ENCODE results near the gene PITPNC1.
"Not testable (repeated sequence)": the region's sequence is repeated elsewhere in the genome, so short reads cannot be mapped to it uniquely, and the experiment has no call there.

Gene PITPNC1

DNA sequence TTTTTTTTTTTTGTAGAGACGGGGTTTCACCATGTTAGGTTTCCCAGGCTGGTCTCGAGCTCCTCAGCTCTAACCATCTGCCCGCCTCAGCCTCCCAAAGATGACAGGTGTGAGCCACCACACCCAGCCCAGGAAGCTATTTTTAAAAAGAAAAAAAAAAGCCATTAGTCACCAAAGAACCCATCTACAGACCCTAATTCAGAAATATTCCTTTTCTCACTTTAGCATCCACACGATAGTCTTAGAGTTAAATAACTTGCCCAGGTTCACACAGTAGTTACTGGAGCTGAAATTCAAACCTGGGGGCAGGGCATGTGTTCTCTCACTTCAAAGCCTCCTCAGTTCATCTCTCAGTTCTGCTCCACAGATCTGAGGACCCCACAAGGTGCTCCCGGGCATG, 270.4 kb downstream of the PITPNC1 start:
- no peak for DNase-seq (ENCODE audit: low read depth in 3 of 3)

DNA sequence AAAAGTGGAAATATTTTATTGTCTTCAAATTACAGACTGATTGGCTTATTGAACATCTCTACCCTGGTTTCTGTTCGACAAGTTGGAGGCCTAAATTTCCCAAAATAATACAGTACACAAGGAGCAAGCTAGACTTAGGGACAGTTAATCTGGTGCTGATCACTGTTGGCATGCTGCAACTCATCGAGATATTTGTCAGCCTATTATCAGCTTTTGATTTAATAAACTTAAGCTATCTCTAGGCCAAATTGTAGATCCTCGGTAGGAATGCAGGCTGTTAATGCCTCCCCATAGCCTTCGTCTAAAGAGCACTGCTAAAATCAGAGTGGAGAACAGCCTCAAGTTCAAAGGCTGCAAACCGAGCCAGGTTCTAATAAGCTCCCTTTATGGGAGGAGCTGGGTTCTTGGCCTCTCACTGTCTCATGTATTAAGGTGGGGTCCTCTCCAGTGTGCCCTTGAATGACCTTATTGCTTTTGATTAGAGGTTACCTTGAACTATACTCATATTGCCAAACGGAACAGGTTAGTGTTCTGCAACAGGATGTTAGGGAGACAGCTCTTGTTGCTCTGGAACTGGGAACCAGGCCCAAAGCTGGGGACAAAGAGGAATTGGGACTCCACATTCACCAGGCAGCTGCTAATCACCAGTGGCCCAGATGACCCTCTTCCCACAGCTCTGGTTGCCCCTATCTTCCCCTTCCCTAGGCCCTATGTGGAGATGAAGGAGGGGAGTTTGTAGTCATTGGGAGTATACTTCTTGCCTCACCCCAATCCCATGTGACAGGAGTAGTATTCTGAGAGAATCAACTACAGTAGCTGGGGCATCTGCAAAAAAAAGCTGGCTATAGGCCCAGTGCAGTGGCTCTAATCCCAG, 271.2 kb downstream of the PITPNC1 start:
- DNase-seq (ENCODE audit: low read depth in 3 of 3): no peak

DNA sequence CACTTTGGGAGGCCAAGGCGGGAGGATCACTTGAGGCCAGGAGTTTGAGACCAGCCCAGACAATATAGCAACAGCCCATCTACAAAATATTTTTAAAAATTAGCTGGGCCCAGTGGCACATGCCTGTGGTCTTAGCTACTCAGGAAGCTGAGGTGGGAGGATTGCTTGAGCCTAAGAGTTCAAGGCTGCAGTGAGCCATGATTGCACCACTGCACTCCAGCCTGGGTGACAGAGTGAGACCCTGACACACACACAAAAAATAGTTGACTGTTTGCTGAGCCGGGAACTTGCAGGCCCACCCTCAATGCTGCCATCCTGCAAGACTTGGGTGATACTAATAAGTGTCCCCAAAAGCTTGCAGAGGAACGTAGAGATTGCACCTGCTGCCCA, 271.8 kb downstream of the PITPNC1 start:
- DNase-seq (ENCODE audit: low read depth in 3 of 3): not testable (repeated sequence)

DNA sequence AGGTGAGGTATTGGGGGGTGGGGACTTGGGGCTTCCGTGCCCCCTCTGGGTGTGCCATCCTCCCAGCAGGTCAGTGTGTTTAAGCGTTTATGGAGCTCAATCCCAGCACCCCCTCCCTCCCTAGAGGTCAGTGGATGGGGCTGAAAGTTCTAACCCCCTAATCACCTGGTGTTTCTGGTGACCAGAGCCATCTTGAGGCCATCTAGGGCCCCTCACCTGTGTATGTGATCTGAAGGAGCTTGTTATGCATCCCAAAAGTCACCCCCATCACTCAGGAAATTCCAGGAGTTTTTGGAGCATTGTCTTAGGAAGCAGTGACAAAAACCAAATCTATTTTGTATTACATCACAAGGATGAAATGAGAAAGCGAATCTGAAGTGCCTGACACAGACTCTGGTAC, 272.8 kb downstream of the PITPNC1 start:
- DNase-seq (ENCODE audit: low read depth in 3 of 3): no peak

DNA sequence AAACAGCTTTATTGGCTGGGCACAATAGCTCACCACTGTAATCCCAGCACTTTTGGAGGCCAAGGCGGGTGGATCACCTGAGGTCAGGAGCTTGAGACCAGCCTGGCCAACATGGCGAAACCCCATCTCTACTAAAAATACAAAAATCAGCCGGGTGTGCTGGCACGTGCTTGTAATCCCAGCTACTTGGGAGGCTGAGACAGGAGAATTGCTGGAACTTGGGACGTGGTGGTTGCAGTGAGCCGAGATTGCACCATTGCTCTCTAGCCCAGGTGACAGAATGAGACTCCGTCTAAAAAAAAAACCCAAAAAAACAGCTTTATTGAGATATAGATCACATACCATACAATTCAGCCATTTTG, 274.1 kb downstream of the PITPNC1 start:
- DNase-seq (ENCODE audit: low read depth in 3 of 3): not testable (repeated sequence)

DNA sequence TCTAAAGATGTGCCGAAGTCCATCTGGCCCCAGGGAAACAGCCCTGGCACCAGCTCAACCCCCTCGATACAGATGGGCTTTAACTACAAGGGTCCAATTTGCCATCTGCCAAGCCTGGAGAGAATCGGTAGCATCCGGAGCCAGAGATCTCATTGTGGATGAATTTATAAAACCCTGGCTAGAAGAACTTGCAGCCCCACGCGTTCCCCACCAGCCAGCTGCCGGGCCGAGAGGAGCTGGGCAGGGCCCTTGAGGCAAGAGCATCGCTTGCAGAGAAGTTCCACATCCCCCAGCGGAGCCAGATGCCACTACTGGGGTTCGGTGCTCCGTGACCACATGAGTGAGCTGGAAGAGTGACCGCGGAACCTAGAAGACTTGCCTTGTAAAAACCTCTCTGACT, 275.4 kb downstream of the PITPNC1 start:
- no peak for DNase-seq (ENCODE audit: low read depth in 3 of 3)

- DNase-seq (ENCODE audit: low read depth in 3 of 3): no peak
Measured at GRCh38 chr17:67655478-67656148, 278.5 kb downstream of the PITPNC1 start.

DNA sequence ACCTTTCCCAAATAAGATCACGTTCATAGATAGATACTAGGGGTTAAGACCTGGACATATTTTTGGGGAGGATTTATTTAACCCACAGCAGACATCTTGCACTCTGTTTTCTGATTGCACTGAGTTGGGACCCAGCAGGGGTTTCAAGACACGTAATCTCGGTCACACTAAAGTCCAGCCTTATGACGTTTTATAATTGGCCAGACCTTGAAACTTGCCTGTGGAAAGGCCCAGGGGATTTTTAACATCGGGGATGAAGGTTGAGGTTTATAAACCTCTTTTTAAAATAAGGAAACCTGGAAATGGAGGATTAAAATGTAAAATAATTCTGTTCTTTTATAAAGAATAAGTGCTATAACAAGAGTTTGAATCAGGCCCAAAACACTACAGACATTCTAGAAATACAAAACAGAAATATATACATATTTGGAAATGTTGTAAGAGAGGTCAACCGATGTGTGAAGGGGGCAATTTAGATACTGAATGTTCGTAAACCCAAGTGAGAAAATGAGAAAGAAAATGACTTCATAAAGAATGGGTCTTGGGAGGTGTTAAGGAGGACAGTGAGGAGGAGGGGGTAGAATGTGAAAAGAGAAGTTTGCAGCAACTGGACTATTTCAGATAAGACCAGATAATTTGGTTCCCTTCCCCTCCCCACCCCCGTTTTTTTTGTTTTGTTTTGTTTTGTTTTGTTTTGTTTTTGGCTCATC, 279.6 kb downstream of the PITPNC1 start:
- no peak for DNase-seq (ENCODE audit: low read depth in 3 of 3)

DNA sequence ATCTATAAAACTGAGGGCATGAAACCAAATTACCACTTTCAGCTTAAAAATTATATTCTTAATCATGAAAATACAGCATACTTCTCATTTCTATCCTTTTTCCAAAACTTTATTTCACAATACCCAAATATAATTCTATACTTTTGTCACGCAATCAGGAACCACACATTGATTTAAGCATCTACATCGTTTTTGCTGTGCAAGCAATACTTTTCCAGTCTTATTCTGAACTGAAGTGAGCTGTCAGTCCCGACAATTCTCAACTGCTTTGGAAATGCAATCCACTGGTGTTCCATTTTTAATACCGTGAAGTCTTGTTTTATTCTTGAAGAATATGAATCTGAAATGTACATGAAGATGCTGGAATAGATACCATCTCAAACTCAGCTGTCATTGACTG, 280.5 kb downstream of the PITPNC1 start:
- DNase-seq (ENCODE audit: low read depth in 3 of 3): no peak

DNA sequence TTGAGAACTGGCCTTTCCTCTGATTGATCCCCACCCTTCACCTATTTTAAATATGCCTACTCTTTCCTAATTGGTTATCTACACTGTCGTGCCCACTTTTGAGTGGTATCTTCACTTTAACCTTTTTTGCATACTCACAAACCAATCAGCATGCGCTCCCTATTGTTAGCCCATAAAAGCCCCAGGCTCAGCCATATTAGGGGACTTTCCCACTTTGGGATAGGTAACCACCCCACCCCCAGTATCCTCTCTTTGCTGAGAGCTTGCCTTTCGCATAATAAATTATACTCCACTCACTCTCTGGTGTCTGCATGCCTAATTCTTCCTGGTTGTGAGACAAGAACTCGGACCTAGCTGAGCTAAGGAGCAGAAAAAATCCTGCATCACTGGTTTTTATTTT, 281.2 kb downstream of the PITPNC1 start:
- DNase-seq (ENCODE audit: low read depth in 3 of 3): no peak

DNA sequence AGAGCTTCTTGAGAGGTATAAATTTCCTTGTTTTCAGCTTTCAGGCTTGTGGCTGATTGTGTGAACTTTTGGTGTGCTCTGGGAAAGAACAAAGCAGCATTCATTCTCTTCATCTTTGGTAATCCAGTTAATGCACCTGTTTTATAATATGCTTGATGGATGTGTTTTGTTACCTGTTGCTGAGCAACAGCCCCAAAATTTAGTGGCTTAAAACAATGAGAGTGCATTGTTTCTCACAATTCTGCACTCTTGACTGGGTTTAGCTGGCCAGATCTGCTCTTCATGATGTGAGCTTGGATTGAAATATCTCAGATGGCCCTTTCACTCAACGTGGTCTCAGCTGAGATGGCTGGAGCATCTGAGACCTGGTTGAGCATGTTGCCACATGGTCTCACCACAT, 281.9 kb downstream of the PITPNC1 start:
- DNase-seq (ENCODE audit: low read depth in 3 of 3): no peak

DNA sequence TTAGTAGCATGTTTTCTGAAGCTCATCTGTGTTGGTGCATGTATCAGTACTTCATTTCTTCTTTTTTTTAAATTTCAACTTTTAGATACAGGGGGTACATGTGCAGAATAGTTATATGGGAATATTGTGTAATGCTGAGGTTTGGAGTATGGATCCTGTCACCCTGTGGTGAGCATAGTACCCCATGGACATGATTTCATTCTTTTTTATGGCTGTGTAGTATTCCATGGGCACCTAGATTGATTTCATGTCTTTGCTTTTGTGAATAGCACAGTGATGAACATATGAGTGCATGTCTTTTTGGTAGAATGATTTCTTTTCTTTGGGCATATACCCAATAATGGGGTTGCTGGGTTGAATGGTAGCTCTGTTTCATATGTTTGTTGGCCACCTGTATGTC, 285.6 kb downstream of the PITPNC1 start:
- no peak for DNase-seq (ENCODE audit: low read depth in 3 of 3)

- no peak for DNase-seq (ENCODE audit: low read depth in 3 of 3)
Measured at GRCh38 chr17:67663457-67663856, 286.4 kb downstream of the PITPNC1 start.

DNA sequence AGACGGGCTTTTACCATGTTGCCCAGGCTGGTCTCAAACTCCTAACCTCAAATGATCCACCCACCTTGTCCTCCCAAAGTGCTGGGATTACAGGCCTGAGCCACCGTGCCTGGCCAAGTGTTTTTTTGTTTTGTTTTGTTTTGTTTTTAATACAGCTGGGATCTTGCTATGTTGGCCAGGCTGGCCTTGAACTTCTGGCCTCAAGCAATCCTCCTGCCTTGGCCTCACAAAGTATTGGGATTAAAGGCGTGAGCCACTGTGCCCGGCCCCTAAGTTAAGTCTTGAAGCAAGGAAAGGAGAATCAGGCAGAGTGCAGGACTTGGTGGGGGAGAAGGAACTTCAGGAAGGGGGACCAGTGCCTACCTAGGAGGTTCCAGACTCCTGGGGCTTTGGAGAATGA, 288.9 kb downstream of the PITPNC1 start:
- no peak for DNase-seq (ENCODE audit: low read depth in 3 of 3)

DNA sequence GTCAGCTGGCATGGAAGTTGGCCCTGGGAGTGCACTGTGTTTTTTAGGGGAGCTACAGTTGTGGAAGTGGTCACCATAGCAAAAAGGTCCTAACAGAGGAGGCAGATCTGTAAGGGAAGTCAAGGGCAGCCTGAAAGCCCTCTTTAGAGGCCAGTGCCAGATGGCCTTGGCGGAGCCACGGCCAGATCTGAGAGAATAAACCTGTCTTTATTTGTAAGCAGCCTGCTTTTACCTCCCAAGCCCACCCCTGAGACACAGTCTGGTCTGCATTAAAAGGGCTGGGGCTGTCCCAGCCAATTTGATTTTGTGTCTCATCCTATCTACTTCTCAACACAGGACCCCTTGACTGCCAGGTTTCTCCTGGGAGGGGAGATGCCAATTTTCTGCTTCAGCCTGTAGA, 289.6 kb downstream of the PITPNC1 start:
- DNase-seq (ENCODE audit: low read depth in 3 of 3): no peak

DNA sequence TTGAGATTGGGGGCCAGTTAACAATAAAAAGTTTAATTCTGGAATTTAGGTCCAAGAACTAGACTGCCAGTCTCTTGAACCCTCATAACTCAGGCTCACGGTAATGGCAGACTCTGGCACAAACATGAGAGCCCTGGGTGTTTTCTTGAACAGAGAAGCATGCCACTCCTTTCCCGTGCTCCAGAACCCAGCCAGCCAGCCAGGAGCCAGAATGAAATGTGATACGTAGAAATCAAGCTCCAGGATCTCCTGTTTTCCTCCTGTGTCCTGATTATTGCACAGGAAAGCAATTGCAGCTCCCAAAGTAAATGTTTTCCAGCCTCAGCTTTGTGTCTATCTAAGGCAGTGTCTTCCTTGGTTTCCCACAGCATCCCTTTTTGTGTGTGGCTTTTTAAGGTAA, 294.4 kb downstream of the PITPNC1 start:
- DNase-seq (ENCODE audit: low read depth in 3 of 3): no peak

DNA sequence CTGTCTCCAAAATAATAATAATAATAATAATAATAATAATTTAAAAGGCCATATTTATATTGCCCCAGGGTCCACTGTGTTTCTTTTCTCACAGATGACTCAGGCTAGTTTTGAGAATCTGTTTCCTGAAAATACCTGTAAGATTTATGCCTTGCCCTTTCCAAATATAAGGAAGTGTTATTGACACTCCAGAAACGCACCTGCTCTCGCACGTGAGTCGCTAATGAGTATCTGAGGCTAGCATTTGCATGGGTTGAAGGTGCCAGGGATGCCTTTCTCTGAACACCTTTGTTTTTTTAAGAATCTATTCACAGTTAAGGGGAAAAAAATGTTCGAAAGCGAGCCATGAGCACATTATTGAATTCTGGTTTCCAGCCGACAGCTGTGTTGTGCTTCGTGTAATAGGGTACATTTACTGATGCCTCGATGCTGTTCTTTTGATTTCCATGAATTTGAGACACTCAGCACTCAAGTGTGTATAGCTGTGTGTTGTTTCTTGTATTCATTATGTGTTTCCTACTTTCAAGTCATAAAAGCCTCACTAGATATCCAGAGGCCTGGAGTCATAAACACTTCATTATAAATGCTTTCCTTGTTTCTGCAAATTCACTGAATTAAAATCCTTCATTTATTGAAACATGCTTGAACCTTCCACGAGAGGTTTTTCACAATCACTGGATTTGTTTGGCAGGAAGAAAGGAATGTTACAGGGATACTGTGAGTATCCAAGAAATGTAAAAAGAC, 295.7 kb downstream of the PITPNC1 start:
- no peak for DNase-seq (ENCODE audit: low read depth in 3 of 3)

- no peak for DNase-seq (ENCODE audit: low read depth in 3 of 3)
Measured at GRCh38 chr17:67675481-67675880, 298.4 kb downstream of the PITPNC1 start.

DNA sequence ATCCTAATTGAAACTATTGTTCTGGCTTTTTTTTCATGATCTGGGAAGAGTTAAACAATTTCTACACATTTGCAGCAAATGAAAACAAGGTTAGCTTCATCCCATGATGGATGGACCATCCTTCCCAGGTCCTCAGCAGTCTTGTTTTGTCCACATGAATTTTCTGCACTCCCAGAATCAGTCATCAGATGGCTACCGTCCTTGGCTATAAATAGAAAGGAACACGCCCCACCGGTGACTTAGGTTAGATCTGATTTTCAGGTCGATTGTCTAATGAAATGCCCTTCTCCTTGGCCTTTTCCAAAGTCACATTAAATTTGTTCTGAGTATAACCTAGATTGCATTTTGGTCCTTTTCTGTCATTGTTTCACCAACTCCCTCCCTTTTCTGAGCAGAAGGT, 299.2 kb downstream of the PITPNC1 start:
- DNase-seq (ENCODE audit: low read depth in 3 of 3): no peak

DNA sequence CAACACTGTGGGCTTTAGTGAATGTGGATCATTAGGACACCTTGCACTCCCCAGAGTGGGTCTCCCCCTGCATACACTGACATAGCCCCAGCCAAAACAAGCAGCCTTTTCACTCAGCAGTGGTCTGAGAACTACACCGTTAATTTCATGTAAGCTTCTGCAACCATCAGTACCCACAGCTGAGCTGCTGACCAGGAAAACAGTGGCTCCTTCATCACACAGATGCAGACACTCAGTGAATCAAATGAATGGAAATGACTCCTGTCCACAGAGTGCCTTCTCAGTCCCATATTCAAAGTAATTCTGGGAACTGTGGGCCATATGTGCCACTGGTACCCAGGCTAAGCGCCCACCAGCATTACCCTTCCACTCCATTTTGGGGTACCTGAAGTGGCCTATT, 301.3 kb downstream of the PITPNC1 start:
- DNase-seq (ENCODE audit: low read depth in 3 of 3): no peak

GRCh38 chr17:67679225-67679624, 302.1 kb downstream of the PITPNC1 start:
- no peak for DNase-seq (ENCODE audit: low read depth in 3 of 3)

DNA sequence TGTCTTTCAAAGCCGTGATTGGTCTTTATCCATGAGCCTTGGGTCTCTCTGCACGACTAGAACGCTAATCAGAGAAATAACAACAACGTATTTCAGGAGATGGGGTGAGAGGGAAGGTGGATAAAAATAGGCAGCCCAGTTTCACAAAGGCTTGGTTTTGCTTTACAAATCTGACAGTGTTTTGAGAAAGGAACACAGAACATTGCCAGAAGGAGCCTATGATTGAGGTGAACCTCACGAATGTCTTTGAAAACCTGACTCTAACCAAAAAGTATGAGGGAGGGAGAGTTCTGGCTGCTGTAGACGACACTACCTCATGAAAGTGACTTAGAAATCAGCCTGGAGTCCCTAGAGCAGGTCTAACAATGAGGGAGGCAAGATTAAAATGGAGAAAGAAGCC, 302.6 kb downstream of the PITPNC1 start:
- no peak for DNase-seq (ENCODE audit: low read depth in 3 of 3)

Data from stimulated activated CD4-positive, alpha-beta T cell treated with anti-CD3 and anti-CD28 coated beads, TNF-alpha, amount 100 ng/mL, for 24 hours (primary cell).